Left lung (tissue), 10 donors: ENCODE data around the gene CCDC86. TPM values are rescaled to one million over a fixed set of nuclear protein-coding genes. Genes with fewer than 3 reads are reported as not detected.

ENCODE experiments used
- ATAC-seq: fragments of 200-7000 bp; cut with Tn5 transposase; one replicate; pipeline ENCODE4 v1.9.1; 2020; ENCODE audit warnings: moderate library complexity
- DNase-seq, 4 donors: peaks; one replicate each; pipeline ENCODE4 v3.0.0-alpha.2; 2013 to 2020
- H3K27ac ChIP-seq, 2 donors: fragments of 200-600 bp; sonication (generic) in 1 of 2; one replicate each; pipeline versions ENCODE4 v1.5.0 to v1.8.0; 2020 to 2021
- H3K27me3 ChIP-seq, 2 donors: fragments of 200-600 bp; sonication (generic) in 1 of 2; one replicate each; pipeline versions ENCODE4 v1.5.0 to v1.8.0; 2020 to 2021
- H3K36me3 ChIP-seq, 2 donors: fragments of 200-600 bp; sonication (generic) in 1 of 2; one replicate each; pipeline versions ENCODE4 v1.5.0 to v1.8.0; 2020 to 2021
- H3K4me1 ChIP-seq, 2 donors: fragments of 200-600 bp; one replicate each; pipeline ENCODE4 v1.8.0; 2021
- H3K4me3 ChIP-seq, 2 donors: fragments of 200-600 bp; sonication (generic) in 1 of 2; one replicate each; pipeline versions ENCODE4 v1.5.0 to v1.8.0; 2020 to 2021; ENCODE audit warnings: mild to moderate bottlenecking in 1 of 2
- H3K9me3 ChIP-seq, 2 donors: fragments of 200-600 bp; sonication (generic) in 1 of 2; one replicate each; pipeline versions ENCODE4 v1.5.0 to v1.8.0; 2020 to 2021
- CTCF ChIP-seq, 2 donors: fragments of 200-600 bp; sonication (generic) in 1 of 2; IDR thresholded peaks; one replicate each; pipeline versions ENCODE4 v1.5.0 to v1.8.0; 2021; ENCODE audit warnings: antibody characterized with exemption in 2 of 2
- intact Hi-C, 2 donors: fragments of 100-400 bp; cut with DNase I; formaldehyde crosslinking; loops; one replicate each; pipeline versions ENCODE4 v1.11.2 to v1.14.2; 2022
- polyA plus RNA-seq, 6 donors: library from polyadenylated mRNA; unstranded; fragments of 120-200 nt; gene quantifications; one replicate each; pipeline ENCODE4 v1.2.1, GENCODE V29; 2013; ENCODE audit not compliant: insufficient read length in 6 of 6
- total RNA-seq, 2 donors: library from RNA; stranded (reverse); fragmentation: NEBNext Ultra II Directional; extraction: Animal tissue kit (Norgen Biotek cat#: 25700); gene quantifications; one replicate each; pipeline ENCODE4 v1.2.1, GENCODE V29; 2021
- donor health status: DM: no; HTN: yes; CAD: no.
- donor health status: DM: no; HTN: no; CAD: no.

The CCDC86 gene
- total and polyA plus RNA-seq, 8 donors = 10.2 to 23.1 (median 16.5) TPM

- TF ChIP-seq CTCF (IDR thresholded peaks at IDR 0.05) = no peak
- intact Hi-C loops = loop anchor here in 1 of 2 donors (5.0 to 10.0 kb wide), 2 partner anchors 62 to 350 kb away; no protein-coding TSS in a partner anchor
- H3K27me3 ChIP-seq = peaks cover 5 to 56% of the 10 kb centered on the region in 2 donors
- no peak for ATAC-seq
- H3K36me3 ChIP-seq = no peaks in the 10 kb centered on the region
- peaks cover 0 to 14% of the 10 kb centered on the region in 2 donors for H3K4me1 ChIP-seq
- H3K9me3 ChIP-seq = no peaks in the 10 kb centered on the region
- no peak overlapping the region for H3K4me3 ChIP-seq
- no peak overlapping the region for H3K27ac ChIP-seq
- no peak for DNase-seq
Observed at GRCh38 chr11:60834742-60835533, 7.0 kb upstream of the CCDC86 start.

- Histone ChIP-seq H3K36me3 (no peaks in the 10 kb centered on the region), H3K27me3 (peaks cover 5 to 51% of the 10 kb centered on the region in 2 donors), H3K4me1 (peaks cover 0 to 14% of the 10 kb centered on the region in 2 donors), H3K4me3 (no peak overlapping the region), H3K27ac (no peak overlapping the region), H3K9me3 (no peaks in the 10 kb centered on the region)
- intact Hi-C loops = loop anchor here in 1 of 2 donors (5.0 to 10.0 kb wide), 2 partner anchors 62 to 349 kb away; no protein-coding TSS in a partner anchor
- TF ChIP-seq CTCF (IDR thresholded peaks at IDR 0.05) = no peak
- DNase-seq (no peak), ATAC-seq (peak; percentile 46)
Observed at GRCh38 chr11:60835534-60835846, 6.4 kb upstream of the CCDC86 start.

- H3K27me3 ChIP-seq = peaks cover 5 to 40% of the 10 kb centered on the region in 2 donors
- H3K27ac ChIP-seq = no peak overlapping the region
- intact Hi-C loops = loop anchor here in 1 of 2 donors (5.0 to 10.0 kb wide), 2 partner anchors 60 to 348 kb away; no protein-coding TSS in a partner anchor
- H3K4me1 ChIP-seq = peaks cover 9 to 26% of the 10 kb centered on the region in 2 donors
- TF ChIP-seq CTCF (IDR thresholded peaks at IDR 0.05) = no peak
- H3K9me3 ChIP-seq = no peaks in the 10 kb centered on the region
- no peaks in the 10 kb centered on the region for H3K36me3 ChIP-seq
- no peak overlapping the region for H3K4me3 ChIP-seq
- no peak for ATAC-seq
- no peak for DNase-seq
Observed at GRCh38 chr11:60836866-60837515, 4.9 kb upstream of the CCDC86 start.

- no peak for TF ChIP-seq CTCF (IDR thresholded peaks at IDR 0.05)
- intact Hi-C loops = loop anchor here in 1 of 2 donors (5.0 to 10.0 kb wide), 2 partner anchors 59 to 347 kb away; no protein-coding TSS in a partner anchor
- H3K4me1 ChIP-seq = peaks cover 16 to 35% of the 10 kb centered on the region in 2 donors
Observed at GRCh38 chr11:60838132-60838531, 3.8 kb upstream of the CCDC86 start.

More at GRCh38 chr11:60838132-60838531, 3.8 kb upstream of the CCDC86 start:
- DNase-seq = no peak
- H3K36me3 ChIP-seq = no peaks in the 10 kb centered on the region
- no peak overlapping the region for H3K27ac ChIP-seq
- H3K27me3 ChIP-seq = peaks cover 5 to 29% of the 10 kb centered on the region in 2 donors
- no peak for ATAC-seq
- no peak overlapping the region for H3K4me3 ChIP-seq
- H3K9me3 ChIP-seq = no peaks in the 10 kb centered on the region
